K562 (cell line): ENCODE measurements around the gene BIN1. TPM values are rescaled to one million over a fixed set of nuclear protein-coding genes. Genes with fewer than 3 reads are reported as not detected.

Source experiments
- ATAC-seq: fragments of 200-7000 bp; cut with Tn5 transposase; 3 replicates; pipeline ENCODE4 v1.9.1; 2020; ENCODE audit warnings: moderate library complexity
- BruUV-seq: library from RNA; stranded (reverse); fragments of 400-500 nt; replicated peaks from 2 replicates; lab custom pipeline; 2021; lab: Mats Ljungman, UMichigan
- CTCF ChIA-PET: fragments of 300-600 bp; formaldehyde crosslinking; extraction: SDS; loops from one replicate; lab custom pipeline; 2021; ENCODE audit warnings: low intra/inter-chr PET ratio; lab: Yijun Ruan, JAX
- POLR2A ChIA-PET: fragments of 300-600, 350-650 bp; sonication (Branson Sonifier 250); formaldehyde crosslinking; extraction: SDS; loops from one replicate; lab custom pipeline; 2021; ENCODE audit warnings: antibody characterized with exemption, inconsistent platforms; lab: Yijun Ruan, JAX
- DNase-seq, 4 experiments: peaks; one replicate each; pipeline versions ENCODE4 v3.0.0 to v3.0.0-alpha.2; 2011 to 2018; ENCODE audit warnings: low spot score in 3 of 4, mixed read lengths in 3 of 4; ENCODE audit errors: extremely low read depth in 1 of 4
- FAIRE-seq: peaks from 2 replicates; lab custom pipeline; 2011; peaks lifted over from hg19 to GRCh38; lab: Jason Lieb, UNC
- H2AFZ ChIP-seq: 2 replicates; pipeline ENCODE4 v1.6.0; 2011; ENCODE audit warnings: low read depth, low read length, control low read depth, inconsistent platforms
- H3K27ac ChIP-seq: fragments of 200-600 bp; 3 replicates; pipeline ENCODE4 v1.8.0; 2011; ENCODE audit warnings: low read depth, mild to moderate bottlenecking, control low read depth, inconsistent platforms, low read length, moderate library complexity, mixed read lengths; ENCODE audit errors: extremely low read depth
- H3K27me3 ChIP-seq, 2 experiments: fragments of 300-600 bp in 1 of 2; 2 replicates in 1 of 2; 3 replicates in 1 of 2; pipeline versions ENCODE4 v1.6.0 to v1.8.0; 2011; ENCODE audit warnings: inconsistent platforms in 2 of 2, low read length in 2 of 2, mild to moderate bottlenecking in 1 of 2, mixed read lengths in 1 of 2, moderate library complexity in 1 of 2; ENCODE audit not compliant: control insufficient read depth in 2 of 2, insufficient read depth in 2 of 2
- H3K36me3 ChIP-seq: fragments of 300-600 bp; 3 replicates; pipeline ENCODE4 v1.8.0; 2011; ENCODE audit warnings: mild to moderate bottlenecking, low read length, inconsistent platforms; ENCODE audit not compliant: control insufficient read depth, insufficient read depth
- H3K4me1 ChIP-seq, 2 experiments: fragments of 200-600 bp in 1 of 2; replicated peaks in 1 of 2; 2 replicates in 1 of 2; 3 replicates in 1 of 2; pipeline versions ENCODE4 v1.5.1 to v1.8.0; 2011; ENCODE audit warnings: inconsistent platforms in 2 of 2, low read length in 2 of 2, mild to moderate bottlenecking in 1 of 2, mixed read lengths in 1 of 2, moderate library complexity in 1 of 2; ENCODE audit not compliant: control insufficient read depth in 2 of 2, insufficient read depth in 2 of 2
- H3K4me2 ChIP-seq: 2 replicates; pipeline ENCODE4 v1.6.1; 2011; ENCODE audit warnings: low read length, control low read depth, inconsistent platforms, mixed read lengths; ENCODE audit not compliant: insufficient read depth
- H3K4me3 ChIP-seq: fragments of 200-600 bp; sonication (generic), shearing (Covaris generic); 2 replicates; pipeline ENCODE4 v1.5.1; 2016; ENCODE audit warnings: control low read depth, inconsistent platforms
- H3K79me2 ChIP-seq: fragments of 200-600 bp; 3 replicates; pipeline ENCODE4 v1.8.0; 2011; ENCODE audit warnings: low read length, inconsistent platforms; ENCODE audit not compliant: control insufficient read depth, insufficient read depth
- H3K9ac ChIP-seq, 2 experiments: 2 replicates each; pipeline versions ENCODE4 v1.6.0 to v1.6.1; 2011; ENCODE audit warnings: low read depth in 2 of 2, low read length in 2 of 2, control low read depth in 1 of 2, inconsistent platforms in 1 of 2, mild to moderate bottlenecking in 1 of 2, mixed read lengths in 1 of 2; ENCODE audit not compliant: insufficient read depth in 1 of 2
- H3K9me1 ChIP-seq: one replicate; pipeline ENCODE4 v1.6.0; 2011; ENCODE audit warnings: inconsistent platforms, mild to moderate bottlenecking, low read length, moderate library complexity; ENCODE audit not compliant: control insufficient read depth, insufficient read depth
- H3K9me3 ChIP-seq: replicated peaks from 2 replicates; pipeline ENCODE4 v1.5.1; 2011; ENCODE audit warnings: low read depth, low read length, inconsistent platforms; ENCODE audit not compliant: control insufficient read depth, insufficient read depth
- H4K20me1 ChIP-seq: replicated peaks from 2 replicates; pipeline ENCODE4 v1.6.1; 2011; ENCODE audit warnings: low read length, inconsistent platforms, mixed read lengths; ENCODE audit not compliant: control insufficient read depth, insufficient read depth
- CEBPG ChIP-seq, 3 experiments: fragments of 200-800 bp in 1 of 3; sonication (Bioruptor generic) in 1 of 3; sonication (generic) in 1 of 3; formaldehyde crosslinking in 1 of 3; IDR thresholded peaks in 2 of 3; conservative IDR thresholded peaks in 1 of 3; 2 replicates each; pipeline versions ENCODE4 v1.6.1 to v1.8.0; 2016 to 2022; ENCODE audit warnings: missing compliant biosample characterization in 2 of 3, missing genetic modification characterization in 2 of 3, mild to moderate bottlenecking in 1 of 3, missing genetic modification reagents in 1 of 3
- KDM5B ChIP-seq: fragments of 200-600 bp; sonication (generic); IDR thresholded peaks from 2 replicates; pipeline ENCODE4 v1.6.1; 2012; ENCODE audit warnings: low read depth, mild to moderate bottlenecking, moderate library complexity, low read length, control low read depth, inconsistent platforms; ENCODE audit not compliant: insufficient replicate concordance
- YBX1 ChIP-seq: fragments of 450-650 bp; IDR thresholded peaks from 2 replicates; pipeline ENCODE4 v1.7.1; 2016; ENCODE audit warnings: mild to moderate bottlenecking
- ZNF134 ChIP-seq: fragments of 250-450 bp; sonication (Bioruptor Pico); conservative IDR thresholded peaks from 2 replicates; pipeline ENCODE4 v1.4.0; 2020
- WGBS: fragments of 100-300 bp; shearing (Covaris generic); methylation state at CpG from one replicate; pipeline ENCODE4 v1.1.6; 2016; ENCODE audit warnings: low coverage, mixed read lengths; ENCODE audit not compliant: insufficient coverage; ENCODE audit errors: missing lambda C conversion rate; 5-methylcytosine and 5-hydroxymethylcytosine counted together
- in situ Hi-C: fragments of 300-500 bp; cut with MboI; formaldehyde crosslinking; loops from 4 replicates; pipeline ENCODE4 v1.15.0; 2018; ENCODE audit warnings: inconsistent platforms, mixed read lengths
- intact Hi-C: fragments of 100-400 bp; cut with micrococcal nuclease; formaldehyde crosslinking; loops from 2 replicates; pipeline ENCODE4 v1.14.2; 2022
- polyA plus RNA-seq, 8 experiments: library from polyadenylated mRNA; depleted of rRNA in 4 of 8; stranded (reverse) in 5 of 8; unstranded in 3 of 8; fragments of >200 nt; fragmentation: Nextera tagmentation in 2 of 8; fragmentation: Illumina TruSeq in 1 of 8; extraction: Ambion mirVana in 2 of 8; extraction: Trizol in 1 of 8; gene quantifications; 2 replicates each; pipeline versions ENCODE4 v1.2.1 to v1.2.3, GENCODE V29; 2011 to 2014; ENCODE audit warnings: inconsistent platforms in 1 of 8, missing spikeins in 1 of 8
- total RNA-seq, 7 experiments: library from RNA; depleted of rRNA in 6 of 7; stranded (reverse); fragments of >200 nt in 6 of 7; fragmentation: Illumina TruSeq in 2 of 7; extraction: Trizol in 2 of 7; gene quantifications; 2 replicates each; pipeline versions ENCODE4 v1.2.1 to v1.2.3, GENCODE V29; 2011 to 2021; ENCODE audit warnings: low replicate concordance in 1 of 7
- TF ChIP-seq, protein P1 (sequence below): conservative IDR thresholded peaks from 2 replicates; pipeline ENCODE4 v1.6.1; 2011; ENCODE audit warnings: low read depth, mild to moderate bottlenecking, low read length; ENCODE audit not compliant: control insufficient read depth
- TF ChIP-seq, protein P2 (sequence below): sonication (generic); formaldehyde crosslinking; IDR thresholded peaks from 2 replicates; pipeline ENCODE4 v1.8.1; 2023; ENCODE audit warnings: mild to moderate bottlenecking, missing genetic modification reagents

Gene BIN1
- total and polyA plus RNA-seq, 9 of the 15 experiments (the other 6 are each of a cell fraction or from before 2014, with no cell fraction given): 0.04 to 2.8 (median 0.79) TPM; not detected in 1

DNA sequence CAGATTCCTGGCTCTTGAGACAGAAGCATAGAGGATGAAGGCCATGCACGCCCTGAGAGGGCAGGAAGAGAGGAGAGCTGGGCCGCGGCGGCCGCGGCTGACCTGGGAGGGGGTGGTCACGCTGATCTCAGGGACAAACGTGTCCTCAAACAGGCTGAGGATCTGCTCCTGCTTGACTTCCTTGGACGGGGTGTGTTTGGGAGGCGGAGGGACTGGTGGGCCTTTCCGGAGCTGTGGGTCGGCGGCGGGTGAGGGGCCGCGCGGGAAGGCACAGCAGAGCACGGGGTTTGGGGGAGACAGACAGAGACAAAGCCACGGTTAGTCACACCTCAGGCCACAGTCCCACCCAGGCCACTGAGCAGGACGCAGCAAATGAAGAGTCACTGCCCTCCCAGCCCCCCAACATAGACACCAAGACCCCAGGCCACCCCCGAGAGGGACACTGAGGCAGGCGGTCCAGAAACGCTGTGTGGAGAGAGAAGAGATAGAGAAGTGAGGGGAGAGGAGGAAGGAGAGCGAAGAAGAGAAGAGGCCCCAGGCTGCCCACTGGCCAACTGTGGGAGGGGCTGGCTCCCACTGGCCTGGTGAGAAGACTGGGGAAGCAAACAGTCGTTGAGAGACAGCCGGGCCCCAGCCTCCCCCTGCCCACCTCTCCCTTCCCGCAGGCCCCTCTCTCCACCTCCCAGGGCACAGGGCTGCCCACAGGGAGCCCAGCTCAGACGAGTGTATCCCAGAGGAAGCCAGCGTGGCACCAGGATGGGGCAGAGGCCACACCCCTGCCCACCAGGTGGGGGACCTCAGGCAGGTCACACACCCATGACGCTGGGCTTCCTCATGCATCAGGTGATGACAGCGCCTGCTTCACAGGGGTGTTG lies 49.3 kb downstream of the BIN1 start:
- Histone ChIP-seq H3K9me3 (no peaks in the 10 kb centered on the region), H4K20me1 (0 out of 2 replicates have a peak, but pooled peaks cover under 1% of the 10 kb centered on the region), H3K9ac (no peak overlapping the region; a peak in 1 of 4 replicates), H3K36me3 (no peaks in the 10 kb centered on the region), H3K79me2 (no peaks in the 10 kb centered on the region), H3K4me2 (no peak overlapping the region), H3K4me3 (no peak overlapping the region), H3K9me1 (no peaks in the 10 kb centered on the region), H3K27ac (no peak overlapping the region), H3K27me3 (peaks cover 0 to 36% of the 10 kb centered on the region in 2 experiments; a peak in 3 of 5 replicates), H3K4me1 (peaks cover 0 to 45% of the 10 kb centered on the region in 2 experiments; a peak in 3 of 5 replicates), H2AFZ (no peak overlapping the region)
- POLR2A ChIA-PET: no interaction called here
- CTCF ChIA-PET: interaction anchor here (0.7 kb wide), 1 partner anchor 10 kb away, joined by 3 read pairs; no protein-coding TSS in a partner anchor
- no peak for ATAC-seq
- no TSS peak for BruUV-seq
- DNase-seq: no peak
- intact Hi-C loops (no loop called here), in situ Hi-C loops (no loop called here)
- TF ChIP-seq ZNF134 (CRISPR knock-in tag) (no peak), YBX1 (no peak), CEBPG (CRISPR knock-in tag; IDR thresholded peaks at IDR 0.05) (no peak), CEBPG (tag; conservative IDR thresholded peaks at IDR 0.05 in 1 of 2, IDR thresholded peaks at IDR 0.05 in 1 of 2) (no peak), KDM5B (no peak)
- TF ChIP-seq, protein P1, sequence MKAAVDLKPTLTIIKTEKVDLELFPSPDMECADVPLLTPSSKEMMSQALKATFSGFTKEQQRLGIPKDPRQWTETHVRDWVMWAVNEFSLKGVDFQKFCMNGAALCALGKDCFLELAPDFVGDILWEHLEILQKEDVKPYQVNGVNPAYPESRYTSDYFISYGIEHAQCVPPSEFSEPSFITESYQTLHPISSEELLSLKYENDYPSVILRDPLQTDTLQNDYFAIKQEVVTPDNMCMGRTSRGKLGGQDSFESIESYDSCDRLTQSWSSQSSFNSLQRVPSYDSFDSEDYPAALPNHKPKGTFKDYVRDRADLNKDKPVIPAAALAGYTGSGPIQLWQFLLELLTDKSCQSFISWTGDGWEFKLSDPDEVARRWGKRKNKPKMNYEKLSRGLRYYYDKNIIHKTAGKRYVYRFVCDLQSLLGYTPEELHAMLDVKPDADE: no peak
- TF ChIP-seq, protein P2, sequence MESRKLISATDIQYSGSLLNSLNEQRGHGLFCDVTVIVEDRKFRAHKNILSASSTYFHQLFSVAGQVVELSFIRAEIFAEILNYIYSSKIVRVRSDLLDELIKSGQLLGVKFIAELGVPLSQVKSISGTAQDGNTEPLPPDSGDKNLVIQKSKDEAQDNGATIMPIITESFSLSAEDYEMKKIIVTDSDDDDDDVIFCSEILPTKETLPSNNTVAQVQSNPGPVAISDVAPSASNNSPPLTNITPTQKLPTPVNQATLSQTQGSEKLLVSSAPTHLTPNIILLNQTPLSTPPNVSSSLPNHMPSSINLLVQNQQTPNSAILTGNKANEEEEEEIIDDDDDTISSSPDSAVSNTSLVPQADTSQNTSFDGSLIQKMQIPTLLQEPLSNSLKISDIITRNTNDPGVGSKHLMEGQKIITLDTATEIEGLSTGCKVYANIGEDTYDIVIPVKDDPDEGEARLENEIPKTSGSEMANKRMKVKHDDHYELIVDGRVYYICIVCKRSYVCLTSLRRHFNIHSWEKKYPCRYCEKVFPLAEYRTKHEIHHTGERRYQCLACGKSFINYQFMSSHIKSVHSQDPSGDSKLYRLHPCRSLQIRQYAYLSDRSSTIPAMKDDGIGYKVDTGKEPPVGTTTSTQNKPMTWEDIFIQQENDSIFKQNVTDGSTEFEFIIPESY (CRISPR knock-in tag): no peak
- WGBS: 26% methylated on average over 15 of the region's 31 CpGs
- no peak for FAIRE-seq
